ENCODE measurements around the gene EGFLAM. TPM values are rescaled to one million over a fixed set of nuclear protein-coding genes. Genes with fewer than 3 reads are reported as not detected.
"Not testable (repeated sequence)": the region's sequence is repeated elsewhere in the genome, so short reads cannot be mapped to it uniquely, and the experiment has no call there.

The EGFLAM gene
- total and polyA plus RNA-seq, 8 donors, result 0.82 to 15.7 (median 9.8) TPM

GRCh38 chr5:38330207-38330606 lies 71.8 kb downstream of the EGFLAM start:
- Histone ChIP-seq H3K27ac (no peak overlapping the region), H3K4me1 (no peaks in the 10 kb centered on the region), H3K9me3 (no peaks in the 10 kb centered on the region), H3K4me3 (no peak overlapping the region), H3K36me3 (no peaks in the 10 kb centered on the region), H3K27me3 (no peaks in the 10 kb centered on the region)
- ATAC-seq (no peak), DNase-seq (no peak)
- intact Hi-C loops (cut with DNase I), result no loop called here
- TF ChIP-seq CTCF (IDR thresholded peaks at IDR 0.05), result no peak

DNA sequence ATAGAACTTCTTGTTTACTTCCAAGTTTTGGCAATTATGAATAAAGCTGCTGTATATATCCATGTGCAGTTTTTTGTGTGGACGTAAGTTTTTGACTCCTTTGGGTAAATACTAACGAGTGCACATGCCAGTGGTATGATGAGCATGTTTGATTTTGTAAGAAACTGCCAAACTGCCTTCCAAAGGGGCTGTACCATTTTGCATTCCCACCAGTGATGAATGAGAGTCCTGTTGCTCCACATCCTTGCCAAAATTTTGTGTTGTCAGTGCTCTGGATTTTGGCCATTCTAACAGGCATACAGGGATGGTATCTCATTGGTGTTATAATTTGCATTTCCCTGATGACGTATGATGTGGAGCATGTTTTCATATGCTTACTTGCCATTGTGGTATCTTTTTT lies 73.5 kb downstream of the EGFLAM start:
- no peak for DNase-seq
- intact Hi-C loops (cut with DNase I), result no loop called here
- Histone ChIP-seq H3K4me3 (no peak overlapping the region), H3K9me3 (no peaks in the 10 kb centered on the region), H3K4me1 (no peaks in the 10 kb centered on the region), H3K27me3 (no peaks in the 10 kb centered on the region), H3K27ac (no peak overlapping the region), H3K36me3 (no peaks in the 10 kb centered on the region)
- TF ChIP-seq CTCF (IDR thresholded peaks at IDR 0.05), result no peak
- ATAC-seq, result no peak

DNA sequence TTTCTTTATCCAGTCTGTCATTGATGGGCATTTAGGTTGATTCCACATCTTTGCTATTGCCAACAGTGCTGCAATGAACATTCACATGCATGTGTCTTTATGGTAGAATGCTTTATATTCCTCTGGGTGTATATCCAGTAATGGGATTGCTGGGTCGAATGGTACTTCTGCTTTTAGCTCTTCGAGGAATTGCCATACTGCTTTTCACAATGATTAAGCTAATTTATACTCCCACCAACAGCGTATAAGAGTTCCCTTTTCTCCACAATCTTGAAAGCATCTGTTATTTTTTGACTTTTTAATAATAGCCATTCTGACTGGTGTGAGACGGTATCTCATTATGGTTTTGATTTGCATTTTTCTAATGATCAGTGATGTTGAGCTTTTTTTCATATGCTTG lies 74.8 kb downstream of the EGFLAM start:
- H3K4me1 ChIP-seq; H3K27ac ChIP-seq; DNase-seq; H3K4me3 ChIP-seq; H3K9me3 ChIP-seq; ATAC-seq; intact Hi-C loops (cut with DNase I); H3K27me3 ChIP-seq; H3K36me3 ChIP-seq: not testable (repeated sequence)

DNA sequence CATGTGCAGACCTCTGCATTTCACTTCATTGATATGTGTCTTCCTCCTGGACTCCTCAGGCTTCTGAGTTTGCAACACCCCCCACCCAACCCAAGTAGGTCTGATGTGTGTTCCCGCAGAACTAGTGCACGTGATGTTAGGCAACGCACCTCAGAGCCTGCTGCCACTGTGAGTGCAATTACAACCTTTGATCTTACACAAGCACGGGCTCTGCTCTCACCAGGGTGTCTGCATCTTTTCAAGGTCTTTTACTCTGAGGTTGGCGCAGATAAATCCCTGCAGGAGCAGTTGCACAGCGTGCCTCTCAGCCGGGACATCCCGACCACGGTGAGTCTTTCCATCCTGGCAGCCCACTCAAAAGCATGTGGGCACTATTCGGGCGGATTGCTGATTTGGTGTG lies 80.1 kb downstream of the EGFLAM start:
- Histone ChIP-seq H3K4me3 (no peak overlapping the region), H3K9me3 (no peaks in the 10 kb centered on the region), H3K4me1 (no peaks in the 10 kb centered on the region), H3K27ac (no peak overlapping the region), H3K27me3 (peaks cover 0 to 5% of the 10 kb centered on the region in 2 donors), H3K36me3 (no peaks in the 10 kb centered on the region)
- TF ChIP-seq CTCF (IDR thresholded peaks at IDR 0.05), result no peak
- ATAC-seq (no peak), DNase-seq (no peak)
- intact Hi-C loops (cut with DNase I), result no loop called here

GRCh38 chr5:38339446-38339845 lies 81.1 kb downstream of the EGFLAM start:
- DNase-seq, result no peak
- intact Hi-C loops (cut with DNase I), result no loop called here
- Histone ChIP-seq H3K4me1 (no peaks in the 10 kb centered on the region), H3K27me3 (peaks cover 0 to 8% of the 10 kb centered on the region in 2 donors), H3K36me3 (no peaks in the 10 kb centered on the region), H3K4me3 (no peak overlapping the region), H3K27ac (no peak overlapping the region), H3K9me3 (no peaks in the 10 kb centered on the region)
- TF ChIP-seq CTCF (IDR thresholded peaks at IDR 0.05), result no peak
- ATAC-seq, result no peak

DNA sequence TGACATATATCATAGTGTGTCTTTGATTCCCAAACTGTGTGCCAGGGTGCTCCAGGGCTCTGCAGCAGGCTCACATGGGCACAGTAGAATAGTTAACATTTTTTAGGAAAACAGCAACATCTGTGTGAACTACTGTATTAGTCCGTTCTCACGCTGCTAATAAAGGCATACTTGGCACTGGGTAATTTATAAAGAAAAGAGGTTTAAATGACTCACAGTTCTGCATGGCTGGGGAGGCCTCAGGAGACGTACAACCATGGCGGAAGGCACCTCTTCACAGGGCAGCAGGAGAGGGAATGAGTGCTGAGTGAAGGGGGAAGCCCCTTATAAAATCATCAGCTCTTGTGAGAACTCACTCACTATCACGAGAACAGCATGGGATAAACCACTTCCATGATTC lies 82.7 kb downstream of the EGFLAM start:
- no peaks in the 10 kb centered on the region for H3K36me3 ChIP-seq
- no peak overlapping the region for H3K4me3 ChIP-seq
- ATAC-seq (no peak), DNase-seq (no peak)
- no peaks in the 10 kb centered on the region for H3K4me1 ChIP-seq
- peaks cover 0 to 8% of the 10 kb centered on the region in 2 donors for H3K27me3 ChIP-seq
- TF ChIP-seq CTCF (IDR thresholded peaks at IDR 0.05), result no peak
- H3K9me3 ChIP-seq, result no peaks in the 10 kb centered on the region
- H3K27ac ChIP-seq, result no peak overlapping the region
- intact Hi-C loops (cut with DNase I), result no loop called here

Data from left lung (tissue), 10 donors.